ENCODE results near the gene FTCD.

FTCD gene

DNA sequence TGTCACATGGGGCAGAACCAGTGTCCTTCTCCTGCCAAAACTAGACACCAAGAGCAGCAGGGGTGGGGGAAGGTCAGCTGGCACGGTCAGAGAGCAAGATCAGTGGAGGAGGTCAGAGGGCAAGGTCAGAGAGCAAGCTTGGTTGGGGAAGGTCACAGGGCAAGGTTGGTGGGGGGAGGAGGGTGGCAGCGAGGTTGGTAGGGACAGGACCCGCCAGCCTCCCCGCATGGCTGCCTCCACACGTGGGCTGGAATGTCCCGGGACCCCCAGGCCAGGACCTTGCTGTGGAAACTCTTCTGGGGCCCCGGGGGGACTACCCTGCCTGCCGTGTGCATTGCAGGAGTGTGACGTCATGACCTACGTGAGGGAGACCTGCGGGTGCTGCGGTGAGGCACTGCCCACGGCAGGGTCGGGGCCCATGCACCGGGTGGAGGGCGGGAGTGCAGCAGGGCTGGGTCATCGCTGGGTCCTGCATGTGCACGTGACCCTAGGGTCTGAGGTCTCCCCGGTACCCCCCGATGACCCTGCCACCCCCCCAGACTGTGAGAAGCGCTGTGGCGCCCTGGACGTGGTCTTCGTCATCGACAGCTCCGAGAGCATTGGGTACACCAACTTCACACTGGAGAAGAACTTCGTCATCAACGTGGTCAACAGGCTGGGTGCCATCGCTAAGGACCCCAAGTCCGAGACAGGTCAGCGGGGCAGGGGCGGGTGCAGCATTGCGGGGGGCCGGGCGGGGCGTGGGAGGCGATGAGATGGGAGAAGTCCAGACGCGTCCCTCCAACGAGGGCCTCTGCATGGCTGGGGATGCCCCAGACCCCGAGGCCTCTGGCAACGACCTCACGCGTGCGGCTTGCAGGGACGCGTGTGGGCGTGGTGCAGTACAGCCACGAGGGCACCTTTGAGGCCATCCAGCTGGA, 30.2 kb downstream of the FTCD start:
- TF ChIP-seq POLR2AphosphoS5 (IDR thresholded peaks at IDR 0.05; ENCODE audit: low read depth, low read length) (no peak), TAF1 (IDR thresholded peaks at IDR 0.05; ENCODE audit: borderline replicate concordance, insufficient read depth, low read length) (no peak), FOXP2 (optimal IDR thresholded peaks at IDR 0.05; ENCODE audit: borderline replicate concordance, extremely low read depth, extremely low read length, insufficient read depth) (no peak), SIN3A (IDR thresholded peaks at IDR 0.05; ENCODE audit: borderline replicate concordance, insufficient read depth, low read length) (no peak)
- TF ChIP-seq, protein P1, sequence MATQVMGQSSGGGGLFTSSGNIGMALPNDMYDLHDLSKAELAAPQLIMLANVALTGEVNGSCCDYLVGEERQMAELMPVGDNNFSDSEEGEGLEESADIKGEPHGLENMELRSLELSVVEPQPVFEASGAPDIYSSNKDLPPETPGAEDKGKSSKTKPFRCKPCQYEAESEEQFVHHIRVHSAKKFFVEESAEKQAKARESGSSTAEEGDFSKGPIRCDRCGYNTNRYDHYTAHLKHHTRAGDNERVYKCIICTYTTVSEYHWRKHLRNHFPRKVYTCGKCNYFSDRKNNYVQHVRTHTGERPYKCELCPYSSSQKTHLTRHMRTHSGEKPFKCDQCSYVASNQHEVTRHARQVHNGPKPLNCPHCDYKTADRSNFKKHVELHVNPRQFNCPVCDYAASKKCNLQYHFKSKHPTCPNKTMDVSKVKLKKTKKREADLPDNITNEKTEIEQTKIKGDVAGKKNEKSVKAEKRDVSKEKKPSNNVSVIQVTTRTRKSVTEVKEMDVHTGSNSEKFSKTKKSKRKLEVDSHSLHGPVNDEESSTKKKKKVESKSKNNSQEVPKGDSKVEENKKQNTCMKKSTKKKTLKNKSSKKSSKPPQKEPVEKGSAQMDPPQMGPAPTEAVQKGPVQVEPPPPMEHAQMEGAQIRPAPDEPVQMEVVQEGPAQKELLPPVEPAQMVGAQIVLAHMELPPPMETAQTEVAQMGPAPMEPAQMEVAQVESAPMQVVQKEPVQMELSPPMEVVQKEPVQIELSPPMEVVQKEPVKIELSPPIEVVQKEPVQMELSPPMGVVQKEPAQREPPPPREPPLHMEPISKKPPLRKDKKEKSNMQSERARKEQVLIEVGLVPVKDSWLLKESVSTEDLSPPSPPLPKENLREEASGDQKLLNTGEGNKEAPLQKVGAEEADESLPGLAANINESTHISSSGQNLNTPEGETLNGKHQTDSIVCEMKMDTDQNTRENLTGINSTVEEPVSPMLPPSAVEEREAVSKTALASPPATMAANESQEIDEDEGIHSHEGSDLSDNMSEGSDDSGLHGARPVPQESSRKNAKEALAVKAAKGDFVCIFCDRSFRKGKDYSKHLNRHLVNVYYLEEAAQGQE (IDR thresholded peaks at IDR 0.05; ENCODE audit: insufficient read depth in 1 of 2, low read depth in 2 of 2, low read length in 2 of 2), result no peak

DNA sequence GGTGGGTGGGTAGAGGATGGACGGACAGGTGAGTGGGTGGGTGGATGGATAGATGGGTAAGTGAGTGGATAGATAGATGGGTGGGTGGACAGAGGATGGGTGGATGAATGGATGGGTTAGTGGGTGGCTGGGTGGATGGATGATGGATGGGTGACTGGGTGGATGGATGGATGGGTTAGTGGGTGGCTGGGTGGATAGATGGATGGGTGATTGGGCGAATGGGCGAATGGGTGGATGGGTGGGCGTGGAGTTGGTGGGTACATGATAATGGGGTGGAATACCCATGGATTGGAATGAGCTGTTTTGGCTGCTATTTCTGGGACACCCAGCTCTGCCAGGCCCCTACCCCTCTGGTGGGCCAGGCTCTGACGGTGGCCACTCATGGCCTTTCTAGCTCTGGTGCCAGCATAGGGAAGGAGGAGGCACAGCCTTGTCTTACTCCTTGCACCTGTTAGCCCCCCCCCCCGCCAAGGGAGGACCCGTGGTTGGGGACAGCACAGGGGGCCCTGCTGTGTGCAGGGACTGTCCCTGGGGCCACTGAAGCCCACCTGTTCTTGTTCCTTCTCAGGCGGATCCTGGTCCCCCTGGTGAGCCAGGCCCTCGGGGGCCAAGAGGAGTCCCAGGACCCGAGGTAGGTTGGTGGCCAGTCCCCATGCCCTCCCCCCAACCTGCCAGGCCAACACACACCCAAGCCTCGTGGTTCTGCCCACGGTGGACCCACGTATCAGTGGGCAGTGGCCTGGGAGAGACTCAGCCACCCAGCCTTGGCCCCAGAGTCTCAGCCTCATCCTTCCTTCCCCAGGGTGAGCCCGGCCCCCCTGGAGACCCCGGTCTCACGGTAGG, 31.1 kb downstream of the FTCD start:
- no peak for TF ChIP-seq SIN3A (IDR thresholded peaks at IDR 0.05; ENCODE audit: borderline replicate concordance, insufficient read depth, low read length)

DNA sequence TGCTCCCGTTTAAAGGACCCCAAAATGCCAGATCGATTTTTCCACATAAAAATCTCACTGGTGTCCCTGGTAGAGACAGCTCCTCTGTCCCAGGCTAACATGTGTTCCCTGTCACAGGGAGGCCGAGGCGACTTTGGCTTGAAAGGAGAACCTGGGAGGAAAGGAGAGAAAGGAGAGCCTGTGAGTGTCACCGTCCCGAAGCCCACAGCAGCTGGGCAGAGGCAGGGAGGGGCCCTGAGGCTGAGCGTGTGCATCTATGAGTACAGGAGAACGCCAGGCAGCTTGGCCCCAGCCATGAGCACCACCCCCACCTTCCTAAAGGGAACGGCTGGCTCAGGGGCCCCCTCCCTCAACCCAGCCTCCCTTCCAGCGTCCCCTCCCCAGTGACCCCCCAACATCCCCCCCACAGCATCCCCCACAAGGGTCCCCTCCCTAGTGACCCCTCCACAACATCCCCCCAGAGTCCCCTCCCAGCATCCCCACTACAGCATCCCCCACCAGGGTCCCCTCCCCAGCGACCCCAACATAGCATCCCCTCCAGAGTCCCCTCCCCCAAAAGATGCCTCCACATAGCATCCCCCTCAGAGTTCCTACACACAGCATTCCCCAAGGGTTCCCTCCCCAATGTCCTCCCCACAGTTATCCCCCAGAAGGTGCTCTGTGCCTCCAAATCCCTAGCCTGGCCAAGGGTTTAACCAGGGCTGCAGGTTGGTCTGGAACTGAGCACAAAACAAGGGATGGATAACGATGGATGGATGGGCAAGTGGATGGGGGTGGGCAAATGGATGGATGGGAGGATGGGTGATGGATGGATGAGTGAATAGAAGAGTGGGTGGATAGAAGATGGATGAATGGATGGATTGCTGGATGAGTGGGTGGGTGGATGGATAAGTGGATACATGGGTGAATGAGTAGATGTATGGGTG, 32.4 kb downstream of the FTCD start:
- TF ChIP-seq POLR2AphosphoS5 (IDR thresholded peaks at IDR 0.05; ENCODE audit: low read depth, low read length) (no peak), TAF1 (IDR thresholded peaks at IDR 0.05; ENCODE audit: borderline replicate concordance, insufficient read depth, low read length) (no peak), FOXP2 (optimal IDR thresholded peaks at IDR 0.05; ENCODE audit: borderline replicate concordance, extremely low read depth, extremely low read length, insufficient read depth) (no peak)

DNA sequence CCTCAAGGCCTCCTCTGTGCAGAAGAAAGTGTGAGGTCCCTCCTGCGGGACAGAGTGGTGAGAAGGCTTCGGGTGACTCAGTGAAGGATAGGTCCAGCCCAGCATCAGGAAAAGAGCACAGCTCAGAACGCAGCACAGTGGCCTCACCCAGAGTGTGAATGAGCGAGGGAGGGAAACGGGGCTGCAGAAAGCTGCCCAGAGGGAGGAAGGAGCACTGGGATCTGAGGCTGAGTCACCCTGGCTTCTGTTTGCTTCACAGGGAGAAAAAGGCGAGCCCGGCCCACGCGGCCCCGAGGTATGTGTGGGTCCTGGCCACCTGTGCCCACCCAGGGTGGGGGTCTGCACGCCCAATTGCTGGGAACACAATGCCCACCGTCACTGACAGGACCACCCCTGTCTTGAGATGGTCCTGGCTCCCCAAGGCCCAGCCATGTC, 33.1 kb downstream of the FTCD start:
- TF ChIP-seq, protein P1 (IDR thresholded peaks at IDR 0.05; ENCODE audit: insufficient read depth in 1 of 2, low read depth in 2 of 2, low read length in 2 of 2), result no peak
- TF ChIP-seq TAF1 (IDR thresholded peaks at IDR 0.05; ENCODE audit: borderline replicate concordance, insufficient read depth, low read length) (no peak), FOXP2 (optimal IDR thresholded peaks at IDR 0.05; ENCODE audit: borderline replicate concordance, extremely low read depth, extremely low read length, insufficient read depth) (no peak), POLR2AphosphoS5 (IDR thresholded peaks at IDR 0.05; ENCODE audit: low read depth, low read length) (no peak), SIN3A (IDR thresholded peaks at IDR 0.05; ENCODE audit: borderline replicate concordance, insufficient read depth, low read length) (no peak)

DNA sequence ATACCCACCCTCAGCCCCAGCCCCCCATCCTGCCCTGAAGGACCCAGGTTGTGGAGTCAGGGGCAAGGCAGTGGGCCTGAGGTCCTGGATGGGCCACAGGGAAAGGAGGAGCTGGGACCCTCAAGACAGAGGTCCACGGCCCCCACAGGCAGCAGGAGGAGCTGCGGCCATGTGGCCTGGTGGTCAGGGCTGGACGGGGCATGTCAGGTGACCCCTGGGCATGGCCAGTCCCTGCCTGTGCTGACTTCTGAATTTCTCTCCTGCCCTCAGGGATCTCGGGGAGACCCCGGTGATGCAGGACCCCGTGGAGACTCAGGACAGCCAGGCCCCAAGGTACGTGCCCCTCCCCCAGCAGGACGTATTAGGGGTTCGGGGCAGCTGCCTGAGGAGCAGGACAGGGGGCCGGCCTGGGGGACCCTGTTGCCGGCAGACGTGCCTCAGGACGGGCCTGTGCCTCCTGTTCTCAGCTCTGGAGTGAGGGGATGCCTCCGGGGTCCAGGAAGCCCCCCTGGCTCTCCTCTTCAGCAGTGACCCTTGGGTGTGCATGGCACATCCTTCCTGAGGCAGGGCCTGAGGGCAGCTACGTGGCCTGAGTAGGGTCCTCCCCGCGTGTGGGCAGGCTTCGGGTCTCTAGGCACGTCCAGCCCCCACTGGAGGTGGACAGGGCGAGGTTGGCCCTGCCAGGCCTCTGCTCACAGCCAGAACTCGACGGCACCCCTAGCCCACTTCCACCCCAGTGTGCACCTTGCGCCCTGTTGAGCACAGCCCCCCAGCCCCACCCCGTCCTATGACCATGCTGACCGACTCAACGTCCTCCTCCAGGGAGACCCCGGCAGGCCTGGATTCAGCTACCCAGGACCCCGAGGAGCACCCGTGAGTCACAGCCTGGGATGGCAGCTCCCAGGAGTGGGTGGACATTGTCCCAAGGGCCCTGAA, 33.8 kb downstream of the FTCD start:
- TF ChIP-seq TAF1 (IDR thresholded peaks at IDR 0.05; ENCODE audit: borderline replicate concordance, insufficient read depth, low read length), result no peak

Data from PFSK-1 (cell line).